Measurements from ENCODE around the gene STX7.

DNA sequence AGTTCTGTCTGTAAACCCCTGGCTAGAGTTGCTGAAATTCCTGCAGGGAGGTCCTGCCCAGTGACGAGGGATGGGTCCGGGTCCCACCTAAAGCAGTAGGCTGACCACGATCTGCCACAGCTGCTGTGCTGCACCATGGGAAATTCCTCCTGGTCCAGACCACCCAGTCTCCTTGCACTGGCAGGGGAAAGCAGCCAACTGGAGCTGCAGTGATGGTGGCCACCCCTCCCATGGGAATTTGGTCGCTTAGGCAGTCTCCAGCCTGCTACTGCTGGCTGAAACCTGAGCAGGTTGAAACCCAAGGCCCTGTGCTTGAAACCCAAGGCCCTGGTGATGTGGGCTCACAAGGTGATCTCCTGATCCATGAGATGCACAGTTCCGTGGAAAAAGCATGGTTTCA lies 87.7 kb downstream of the STX7 start:
- TF ChIP-seq CTCF (IDR thresholded peaks at IDR 0.05) (no peak), POLR2A (IDR thresholded peaks at IDR 0.05) (no peak), POLR2AphosphoS5 (IDR thresholded peaks at IDR 0.05) (no peak), EP300 (IDR thresholded peaks at IDR 0.05) (no peak)

Data from stomach (tissue), 4 donors.